NCI-H446 (cell line): Measurements from ENCODE around the gene ZNF722.
"Not testable (repeated sequence)": the region's sequence is repeated elsewhere in the genome, so short reads cannot be mapped to it uniquely, and the experiment has no call there.

Experiments used
- DNase-seq, 2 experiments: peaks; one replicate each; lab custom pipeline; 2025; lab: John Stamatoyannopoulos, UW

The ZNF722 gene

DNA sequence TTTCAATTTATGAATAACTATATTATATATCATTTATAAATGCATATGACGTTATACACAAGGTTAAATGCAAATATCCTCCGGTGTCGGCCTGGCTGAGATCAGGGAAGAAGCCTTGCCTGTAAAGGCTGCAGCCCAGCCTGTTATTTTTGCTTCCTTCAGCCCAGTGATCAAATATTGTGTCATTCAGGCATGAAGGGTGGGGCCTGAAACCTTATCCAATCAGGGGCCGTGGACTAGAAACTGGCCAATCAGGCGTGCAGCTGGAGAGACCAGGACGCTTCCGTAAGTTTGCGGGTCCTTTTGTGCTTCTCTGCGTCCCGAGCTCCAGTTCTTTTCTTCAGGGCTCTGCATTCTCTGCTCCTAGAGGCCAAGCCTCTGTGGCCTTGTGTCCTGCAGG is at the start of gene ZNF722:
Gene ZNF722, plus strand, starts transcription at position 301 of the 400 bp plus-strand sequence. CDS start 113 bp downstream, outside the sequence.
- DNase-seq = no peak

DNA sequence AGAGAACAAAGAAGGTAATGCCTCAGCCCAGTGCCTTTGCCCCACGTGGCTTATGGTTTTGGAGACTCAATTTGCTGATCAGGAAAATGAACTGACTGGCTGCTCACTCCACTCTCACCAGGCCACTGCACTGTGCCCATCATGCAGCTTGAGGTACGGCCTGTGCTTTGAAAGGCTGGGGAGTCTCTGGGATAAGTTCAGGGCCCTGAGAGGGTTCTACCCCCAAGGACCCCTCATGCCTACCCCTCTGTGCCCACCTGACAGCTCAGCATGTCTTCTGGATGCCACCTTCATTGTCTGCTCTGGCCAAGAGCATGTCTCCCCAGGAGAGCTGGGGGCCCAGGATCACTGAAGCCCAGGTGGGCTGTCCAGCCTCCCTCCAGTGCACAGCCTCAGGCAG is 45.5 kb upstream of the ZNF722 start:
- DNase-seq = no peak

DNA sequence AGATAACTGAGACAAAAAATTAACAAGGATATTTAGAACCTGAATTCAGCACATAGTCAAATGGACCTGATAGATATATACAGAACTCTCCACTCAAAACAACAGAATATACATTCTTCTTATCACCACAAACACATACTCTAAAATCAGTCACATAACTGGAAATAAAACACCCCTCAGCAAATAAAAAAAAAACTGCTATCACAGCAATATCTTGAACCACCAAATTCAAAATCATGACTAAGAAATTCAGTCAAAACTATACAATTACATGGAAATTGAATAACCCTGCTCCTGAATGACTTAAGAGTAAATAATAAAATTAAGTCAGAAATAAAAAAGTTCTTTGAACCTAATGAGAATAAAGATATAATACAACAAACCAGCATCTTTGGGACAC is 30.0 kb upstream of the ZNF722 start:
- DNase-seq = no peak

DNA sequence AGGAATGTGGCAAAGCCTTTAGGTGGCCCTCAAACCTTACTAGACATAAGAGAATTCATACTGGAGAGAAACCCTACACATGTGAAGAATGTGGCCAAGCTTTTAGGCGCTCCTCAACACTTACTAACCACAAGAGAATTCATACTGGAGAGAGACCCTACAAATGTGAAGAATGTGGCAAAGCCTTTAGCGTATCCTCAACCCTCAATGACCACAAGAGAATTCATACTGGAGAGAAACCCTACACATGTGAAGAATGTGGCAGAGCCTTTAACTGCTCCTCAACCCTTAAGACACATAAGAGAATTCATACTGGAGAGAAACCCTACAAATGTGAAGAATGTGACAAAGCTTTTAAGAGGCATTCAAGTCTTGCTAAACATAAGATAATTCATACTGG is 16.8 kb downstream of the ZNF722 start:
- DNase-seq = not testable (repeated sequence)

DNA sequence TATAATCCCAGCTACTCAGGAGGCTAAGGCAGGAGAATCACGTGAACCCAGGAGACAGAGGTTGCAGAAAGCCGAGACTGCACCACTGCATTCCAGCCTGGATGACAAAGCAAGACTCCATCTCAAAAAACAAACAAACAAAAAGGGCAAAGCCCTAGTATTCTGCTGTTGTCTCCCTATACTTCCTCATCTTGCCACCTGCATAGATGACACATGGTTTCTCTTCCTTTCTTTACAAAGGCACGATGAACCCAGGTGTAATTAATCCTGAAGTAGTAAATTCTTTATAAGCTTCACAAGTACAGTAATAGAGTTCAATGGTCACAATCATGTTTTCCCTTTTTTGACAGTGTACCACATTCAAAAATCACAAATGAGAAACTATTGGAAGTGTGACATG is 36.7 kb downstream of the ZNF722 start:
- no peak for DNase-seq

DNA sequence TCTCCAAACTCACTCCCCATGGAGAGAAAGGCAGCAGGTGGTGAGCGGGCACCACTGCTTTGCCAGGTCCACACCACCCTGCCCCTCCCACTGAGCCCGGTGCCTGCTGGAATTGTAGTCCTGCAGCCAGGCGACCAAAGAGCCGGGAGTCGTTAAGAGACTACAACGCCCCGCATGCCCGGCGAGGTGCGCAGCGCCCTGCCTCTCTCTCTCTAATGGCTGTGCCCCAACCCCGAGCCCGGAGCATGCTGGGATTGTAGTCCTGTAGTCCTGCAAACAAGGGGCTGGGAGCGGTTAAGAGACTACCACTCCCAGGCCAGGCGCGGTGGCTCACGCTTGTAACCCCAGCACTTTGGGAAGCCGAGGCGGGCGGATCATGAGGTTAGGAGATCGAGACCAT is 38.4 kb downstream of the ZNF722 start:
- no peak for DNase-seq

DNA sequence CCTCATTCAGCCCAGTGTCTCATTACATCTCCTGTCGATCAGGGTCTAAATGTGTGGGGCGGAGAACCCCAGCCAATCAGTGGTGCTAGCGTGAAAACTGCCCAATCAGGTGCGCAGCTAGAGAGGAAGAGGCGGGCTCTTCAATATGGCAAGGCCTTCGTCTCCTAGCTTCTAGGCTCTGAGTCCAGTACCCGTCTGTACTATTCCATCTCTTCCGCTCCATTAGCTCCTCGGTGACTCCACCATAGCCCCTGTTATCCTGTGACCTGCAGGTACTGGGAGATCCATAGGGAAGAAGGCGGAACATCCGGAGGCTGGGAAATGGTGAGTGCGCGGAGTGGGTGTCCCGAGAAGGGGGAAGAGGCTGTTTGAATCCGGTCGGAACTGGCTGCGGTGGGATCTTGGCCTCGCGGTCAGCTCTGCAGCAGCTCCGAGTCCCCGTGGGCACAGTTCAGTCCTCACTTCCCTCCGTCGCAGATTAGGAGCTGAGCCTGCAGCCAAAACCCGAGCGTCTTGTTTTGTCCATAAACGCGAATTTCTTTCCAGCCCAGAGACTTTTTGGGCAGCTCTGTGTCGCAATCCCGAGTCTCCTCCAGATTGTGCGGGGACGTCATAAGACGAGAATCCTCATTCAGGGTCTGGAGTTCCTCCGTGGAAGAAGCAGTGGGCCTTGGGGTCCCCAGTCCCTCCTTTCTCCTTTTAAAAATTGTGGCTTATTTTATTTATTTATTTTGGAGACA is 46.8 kb downstream of the ZNF722 start, which contains the start of gene ZNF727:
Gene ZNF727, plus strand, starts transcription at position 134 of the 740 bp plus-strand sequence. Its CDS starts 188 bp downstream, at position 322.
- DNase-seq = no peak

DNA sequence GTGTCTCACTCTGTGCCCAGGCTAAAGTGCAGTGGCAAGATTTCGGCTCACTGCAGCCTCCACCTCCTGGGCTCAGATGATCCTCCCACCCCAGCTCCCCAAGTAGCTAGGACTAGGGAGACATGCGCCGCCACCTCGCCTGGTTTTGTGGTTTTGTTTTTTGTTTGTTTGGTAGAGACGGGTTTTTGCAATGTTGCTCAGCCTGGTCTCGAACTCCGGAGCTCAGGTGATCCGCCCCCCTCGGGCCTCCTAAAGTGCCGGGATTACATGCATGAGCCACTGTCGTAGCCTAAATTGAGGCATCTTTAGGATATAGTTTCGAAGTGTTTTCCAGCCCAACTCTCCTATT is 47.4 kb downstream of the ZNF722 start:
- DNase-seq = no peak
